ENCODE measurements around the gene SGPP2. TPM values are rescaled to one million over a fixed set of nuclear protein-coding genes. Genes with fewer than 3 reads are reported as not detected.

Gene SGPP2, protein sequence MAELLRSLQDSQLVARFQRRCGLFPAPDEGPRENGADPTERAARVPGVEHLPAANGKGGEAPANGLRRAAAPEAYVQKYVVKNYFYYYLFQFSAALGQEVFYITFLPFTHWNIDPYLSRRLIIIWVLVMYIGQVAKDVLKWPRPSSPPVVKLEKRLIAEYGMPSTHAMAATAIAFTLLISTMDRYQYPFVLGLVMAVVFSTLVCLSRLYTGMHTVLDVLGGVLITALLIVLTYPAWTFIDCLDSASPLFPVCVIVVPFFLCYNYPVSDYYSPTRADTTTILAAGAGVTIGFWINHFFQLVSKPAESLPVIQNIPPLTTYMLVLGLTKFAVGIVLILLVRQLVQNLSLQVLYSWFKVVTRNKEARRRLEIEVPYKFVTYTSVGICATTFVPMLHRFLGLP
- total RNA-seq (2021) (0.09 and 0.37 TPM in 2 replicates), Bru-seq, nascent RNA (percentile 21 among the genes with signal in this experiment), BruChase-seq, experiment 1, labeled RNA remaining after a 2-hour chase (percentile 13 among the genes with signal in this experiment), BruChase-seq, experiment 2, labeled RNA remaining after a 6-hour chase (percentile 15 among the genes with signal in this experiment)
- long read RNA-seq, result 0 reads

DNA sequence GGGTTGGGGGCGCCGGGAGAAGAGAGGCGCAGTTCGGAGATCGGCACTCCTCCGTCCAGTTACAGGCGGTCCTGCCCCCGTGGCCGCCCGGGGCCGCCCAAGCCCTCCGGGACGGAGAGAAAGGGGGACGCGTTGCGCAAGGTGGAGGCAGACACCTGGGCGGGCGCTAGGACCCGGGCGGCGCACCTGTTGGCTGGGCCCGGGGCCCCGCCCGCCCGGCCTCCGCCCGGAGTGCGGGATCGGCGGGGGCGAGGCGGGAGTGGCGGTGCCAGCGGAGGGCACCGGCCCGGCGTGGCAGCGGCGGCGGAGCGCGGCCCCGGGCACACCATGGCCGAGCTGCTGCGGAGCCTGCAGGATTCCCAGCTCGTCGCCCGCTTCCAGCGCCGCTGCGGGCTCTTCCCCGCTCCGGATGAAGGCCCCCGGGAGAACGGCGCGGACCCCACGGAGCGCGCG, at the start of gene SGPP2:
SGPP2 (plus strand) TSS at position 268 of the 453 bp plus-strand sequence; CDS start at position 328, 60 bp downstream.
- peak within 1 kb of the TSS; percentile 47 for H3K4me3 ChIP-seq (ENCODE audit: low read depth, low read length, poor library complexity, severe bottlenecking)
- DNase-seq (ENCODE audit: low spot score), result no peak

DNA sequence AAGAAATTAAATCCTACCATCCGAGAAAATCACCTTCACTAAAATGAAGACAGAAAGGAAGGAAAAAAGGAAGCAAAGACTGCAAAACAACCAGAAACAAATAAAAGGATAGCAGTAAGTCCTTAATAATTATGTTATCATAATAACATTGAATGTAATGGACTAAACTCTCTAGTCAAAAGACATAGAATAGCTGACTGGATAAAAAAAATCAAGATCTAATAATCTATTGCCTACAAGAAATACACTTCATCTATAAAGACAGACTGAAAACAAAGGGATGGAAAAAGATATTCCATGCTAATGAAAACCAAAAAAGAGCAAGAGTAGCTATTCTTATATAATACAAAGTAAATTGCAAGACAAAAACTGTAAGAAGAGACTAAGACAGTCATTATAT, 48.5 kb upstream of the SGPP2 start:
- H3K9me3 ChIP-seq (ENCODE audit: low read depth, low read length, poor library complexity, severe bottlenecking), result no peaks in the 10 kb centered on the region
- no peak for DNase-seq (ENCODE audit: low spot score)
- H3K4me1 ChIP-seq (ENCODE audit: insufficient read depth, low read length, poor library complexity, severe bottlenecking), result no peaks in the 10 kb centered on the region
- BruUV-seq (replicated peaks), result no TSS peak
- no peaks in the 10 kb centered on the region for H3K27me3 ChIP-seq (replicated peaks; ENCODE audit: insufficient read depth, low read depth, low read length, poor library complexity)
- H3K27ac ChIP-seq (ENCODE audit: low read depth, low read length, poor library complexity, severe bottlenecking), result no peak overlapping the region
- no peaks in the 10 kb centered on the region for H3K36me3 ChIP-seq (ENCODE audit: insufficient read depth, low read length, poor library complexity, severe bottlenecking)
- intact Hi-C loops (cut with micrococcal nuclease; ENCODE audit: unreplicated experiment), result no loop called here
- H3K4me3 ChIP-seq (ENCODE audit: low read depth, low read length, poor library complexity, severe bottlenecking), result no peak overlapping the region
- no peak for TF ChIP-seq EZH2 (IDR thresholded peaks at IDR 0.05; ENCODE audit: borderline replicate concordance, low read depth, low read length, poor library complexity, severe bottlenecking)
- TF ChIP-seq, protein P1, sequence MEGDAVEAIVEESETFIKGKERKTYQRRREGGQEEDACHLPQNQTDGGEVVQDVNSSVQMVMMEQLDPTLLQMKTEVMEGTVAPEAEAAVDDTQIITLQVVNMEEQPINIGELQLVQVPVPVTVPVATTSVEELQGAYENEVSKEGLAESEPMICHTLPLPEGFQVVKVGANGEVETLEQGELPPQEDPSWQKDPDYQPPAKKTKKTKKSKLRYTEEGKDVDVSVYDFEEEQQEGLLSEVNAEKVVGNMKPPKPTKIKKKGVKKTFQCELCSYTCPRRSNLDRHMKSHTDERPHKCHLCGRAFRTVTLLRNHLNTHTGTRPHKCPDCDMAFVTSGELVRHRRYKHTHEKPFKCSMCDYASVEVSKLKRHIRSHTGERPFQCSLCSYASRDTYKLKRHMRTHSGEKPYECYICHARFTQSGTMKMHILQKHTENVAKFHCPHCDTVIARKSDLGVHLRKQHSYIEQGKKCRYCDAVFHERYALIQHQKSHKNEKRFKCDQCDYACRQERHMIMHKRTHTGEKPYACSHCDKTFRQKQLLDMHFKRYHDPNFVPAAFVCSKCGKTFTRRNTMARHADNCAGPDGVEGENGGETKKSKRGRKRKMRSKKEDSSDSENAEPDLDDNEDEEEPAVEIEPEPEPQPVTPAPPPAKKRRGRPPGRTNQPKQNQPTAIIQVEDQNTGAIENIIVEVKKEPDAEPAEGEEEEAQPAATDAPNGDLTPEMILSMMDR (conservative IDR thresholded peaks at IDR 0.05; ENCODE audit: low read depth, low read length), result no peak
- ChIA-PET POLR2A (ENCODE audit: low non-redundant PET) (interaction anchor here (0.6 kb wide), 1 partner anchor 84 kb away, joined by 3 read pairs; no protein-coding TSS in a partner anchor), CTCF (no interaction called here)

More for the DNA sequence above, at the start of gene SGPP2:
- ChIA-PET CTCF (no interaction called here), POLR2A (ENCODE audit: low non-redundant PET) (no interaction called here)
- Histone ChIP-seq H3K27me3 (replicated peaks; ENCODE audit: insufficient read depth, low read depth, low read length, poor library complexity) (peaks cover 31% of the 10 kb centered on the region), H3K36me3 (ENCODE audit: insufficient read depth, low read length, poor library complexity, severe bottlenecking) (no peaks in the 10 kb centered on the region), H3K27ac (ENCODE audit: low read depth, low read length, poor library complexity, severe bottlenecking) (no peak within 1 kb of the TSS), H3K9me3 (ENCODE audit: low read depth, low read length, poor library complexity, severe bottlenecking) (no peaks in the 10 kb centered on the region), H3K4me1 (ENCODE audit: insufficient read depth, low read length, poor library complexity, severe bottlenecking) (no peaks in the 10 kb centered on the region)
- intact Hi-C loops (cut with micrococcal nuclease; ENCODE audit: unreplicated experiment), result no loop called here
- no TSS peak for BruUV-seq (replicated peaks)
- TF ChIP-seq EZH2 (IDR thresholded peaks at IDR 0.05; ENCODE audit: borderline replicate concordance, low read depth, low read length, poor library complexity, severe bottlenecking), result peak; percentile 9
- TF ChIP-seq, protein P1 (conservative IDR thresholded peaks at IDR 0.05; ENCODE audit: low read depth, low read length), result no peak

DNA sequence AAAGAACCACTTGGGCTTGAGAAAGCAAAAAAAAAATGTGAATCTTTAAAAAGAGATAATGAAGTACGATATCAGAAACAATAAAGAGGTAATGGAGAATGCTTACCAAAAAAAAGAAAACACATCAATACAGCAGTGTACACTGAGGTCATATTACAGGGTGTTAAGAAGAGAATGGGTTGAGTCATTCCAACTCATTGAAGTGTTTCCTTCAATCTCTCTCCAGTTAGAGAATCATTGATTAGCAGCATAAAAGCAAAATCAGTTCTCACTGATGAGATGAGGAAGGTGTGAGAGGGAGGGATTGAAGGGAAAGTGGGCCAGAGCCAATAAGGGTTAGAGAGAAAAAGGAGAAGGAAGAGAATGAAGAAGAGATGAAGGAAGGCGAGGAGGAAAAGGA, 43.9 kb upstream of the SGPP2 start:
- intact Hi-C loops (cut with micrococcal nuclease; ENCODE audit: unreplicated experiment), result no loop called here
- ChIA-PET POLR2A (ENCODE audit: low non-redundant PET) (no interaction called here), CTCF (no interaction called here)

More for the DNA sequence above, 43.9 kb upstream of the SGPP2 start:
- no peak for DNase-seq (ENCODE audit: low spot score)
- H3K36me3 ChIP-seq (ENCODE audit: insufficient read depth, low read length, poor library complexity, severe bottlenecking), result no peaks in the 10 kb centered on the region
- BruUV-seq (replicated peaks), result no TSS peak
- no peak overlapping the region for H3K4me3 ChIP-seq (ENCODE audit: low read depth, low read length, poor library complexity, severe bottlenecking)
- no peak overlapping the region for H3K27ac ChIP-seq (ENCODE audit: low read depth, low read length, poor library complexity, severe bottlenecking)
- H3K27me3 ChIP-seq (replicated peaks; ENCODE audit: insufficient read depth, low read depth, low read length, poor library complexity), result no peaks in the 10 kb centered on the region
- no peaks in the 10 kb centered on the region for H3K9me3 ChIP-seq (ENCODE audit: low read depth, low read length, poor library complexity, severe bottlenecking)
- no peak for TF ChIP-seq EZH2 (IDR thresholded peaks at IDR 0.05; ENCODE audit: borderline replicate concordance, low read depth, low read length, poor library complexity, severe bottlenecking)
- TF ChIP-seq, protein P1 (conservative IDR thresholded peaks at IDR 0.05; ENCODE audit: low read depth, low read length), result no peak
- H3K4me1 ChIP-seq (ENCODE audit: insufficient read depth, low read length, poor library complexity, severe bottlenecking), result no peaks in the 10 kb centered on the region
